ENCODE measurements around the gene CNNM3.
A peak's percentile ranks its signal among the peaks of the same experiment; 100 is the strongest.
"Not testable (repeated sequence)": the region's sequence is repeated elsewhere in the genome, so short reads cannot be mapped to it uniquely, and the experiment has no call there.

The CNNM3 gene

GRCh38 chr2:96816127-96816835, at the start of gene CNNM3:
Gene CNNM3 (plus strand): TSS chr2:96816268. CDS start chr2:96816278, 10 bp downstream.
- peak; percentile 100 for DNase-seq (ENCODE audit: insufficient read length, low spot score)
- FAIRE-seq = peak; percentile 94

- FAIRE-seq (no peak), DNase-seq (ENCODE audit: insufficient read length, low spot score) (no peak)
Observed at GRCh38 chr2:96767135-96767871, 48.8 kb upstream of the CNNM3 start.

- DNase-seq (ENCODE audit: insufficient read length, low spot score) (no peak), FAIRE-seq (peak; percentile 33)
Observed at GRCh38 chr2:96768083-96768561, 47.9 kb upstream of the CNNM3 start.

- FAIRE-seq (peak; percentile 44), DNase-seq (ENCODE audit: insufficient read length, low spot score) (no peak)
Observed at GRCh38 chr2:96769814-96770213, 46.3 kb upstream of the CNNM3 start.

GRCh38 chr2:96770442-96771202, 45.4 kb upstream of the CNNM3 start:
- DNase-seq (ENCODE audit: insufficient read length, low spot score) (no peak), FAIRE-seq (peak; percentile 65)

- DNase-seq (ENCODE audit: insufficient read length, low spot score) = no peak
- FAIRE-seq = no peak
Observed at GRCh38 chr2:96771796-96772618, 44.1 kb upstream of the CNNM3 start.

GRCh38 chr2:96772903-96773671, 43.0 kb upstream of the CNNM3 start:
- FAIRE-seq (peak; percentile 96), DNase-seq (ENCODE audit: insufficient read length, low spot score) (no peak)

GRCh38 chr2:96773922-96774321, 42.1 kb upstream of the CNNM3 start:
- DNase-seq (ENCODE audit: insufficient read length, low spot score) (no peak), FAIRE-seq (peak; percentile 54)

- FAIRE-seq (peak; percentile 55), DNase-seq (ENCODE audit: insufficient read length, low spot score) (no peak)
Observed at GRCh38 chr2:96775160-96775559, 40.9 kb upstream of the CNNM3 start.

- no peak for DNase-seq (ENCODE audit: insufficient read length, low spot score)
- FAIRE-seq = no peak
Observed at GRCh38 chr2:96783388-96783787, 32.7 kb upstream of the CNNM3 start.

GRCh38 chr2:96787411-96787810, 28.7 kb upstream of the CNNM3 start:
- FAIRE-seq (no peak), DNase-seq (ENCODE audit: insufficient read length, low spot score) (no peak)

- no peak for FAIRE-seq
Observed at GRCh38 chr2:96788442-96789244, 27.4 kb upstream of the CNNM3 start.

GRCh38 chr2:96789245-96789617, 26.8 kb upstream of the CNNM3 start:
- no peak for FAIRE-seq
- DNase-seq (ENCODE audit: insufficient read length, low spot score) = no peak

More at GRCh38 chr2:96788442-96789244, 27.4 kb upstream of the CNNM3 start:
- peak; percentile 47 for DNase-seq (ENCODE audit: insufficient read length, low spot score)

GRCh38 chr2:96792772-96793749, 23.0 kb upstream of the CNNM3 start:
- DNase-seq (ENCODE audit: insufficient read length, low spot score) (no peak), FAIRE-seq (peak; percentile 82)

- FAIRE-seq (no peak), DNase-seq (ENCODE audit: insufficient read length, low spot score) (no peak)
Observed at GRCh38 chr2:96795076-96795475, 21.0 kb upstream of the CNNM3 start.

GRCh38 chr2:96796497-96796896, 19.6 kb upstream of the CNNM3 start:
- not testable (repeated sequence) for DNase-seq (ENCODE audit: insufficient read length, low spot score); FAIRE-seq

- FAIRE-seq = no peak
- no peak for DNase-seq (ENCODE audit: insufficient read length, low spot score)
Observed at GRCh38 chr2:96797066-96797625, 18.9 kb upstream of the CNNM3 start.

Data from HTR-8/SVneo (cell line).